NT2/D1 (cell line): Measurements from ENCODE around the gene PILRA.
"Not testable (repeated sequence)": the region's sequence is repeated elsewhere in the genome, so short reads cannot be mapped to it uniquely, and the experiment has no call there.

Experiments
- YY1 ChIP-seq: IDR thresholded peaks from 2 replicates; pipeline ENCODE4 v1.6.1; 2011; ENCODE audit not compliant: insufficient read length, insufficient read depth
- ZNF274 ChIP-seq: IDR thresholded peaks from 2 replicates; pipeline ENCODE4 v1.6.1; 2011; ENCODE audit warnings: mild to moderate bottlenecking, low read depth, low read length

DNA sequence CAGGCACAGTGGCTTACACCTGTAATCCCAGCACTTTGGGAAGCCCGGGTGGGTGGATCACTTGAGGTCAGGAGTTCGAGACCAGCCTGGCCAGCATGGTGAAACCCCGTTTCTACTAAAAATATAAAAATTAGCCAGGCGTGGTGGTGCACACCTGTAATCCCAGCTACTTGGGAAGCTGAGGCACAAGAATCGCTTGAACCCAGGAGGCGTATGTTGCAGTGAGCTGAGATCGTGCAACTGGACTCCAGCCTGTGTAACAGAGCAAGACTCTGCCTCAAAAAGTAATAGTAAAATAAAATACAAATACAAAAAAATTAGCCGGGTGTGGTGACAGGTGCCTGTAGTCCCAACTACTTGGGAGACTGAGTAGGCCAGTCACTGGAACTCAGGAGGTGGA is 65.4 kb downstream of the PILRA start:
- not testable (repeated sequence) for TF ChIP-seq YY1, ZNF274
